NCI-H1694 treated with DMSO at 0.1 percent for 48 hours (cell line): ENCODE results near the gene ANXA3.

Experiments used
- DNase-seq: peaks from one replicate; lab custom pipeline; 2025; lab: John Stamatoyannopoulos, UW

The ANXA3 gene

GRCh38 chr4:78611215-78611558 lies 59.6 kb downstream of the ANXA3 start:
- no peak for DNase-seq

DNA sequence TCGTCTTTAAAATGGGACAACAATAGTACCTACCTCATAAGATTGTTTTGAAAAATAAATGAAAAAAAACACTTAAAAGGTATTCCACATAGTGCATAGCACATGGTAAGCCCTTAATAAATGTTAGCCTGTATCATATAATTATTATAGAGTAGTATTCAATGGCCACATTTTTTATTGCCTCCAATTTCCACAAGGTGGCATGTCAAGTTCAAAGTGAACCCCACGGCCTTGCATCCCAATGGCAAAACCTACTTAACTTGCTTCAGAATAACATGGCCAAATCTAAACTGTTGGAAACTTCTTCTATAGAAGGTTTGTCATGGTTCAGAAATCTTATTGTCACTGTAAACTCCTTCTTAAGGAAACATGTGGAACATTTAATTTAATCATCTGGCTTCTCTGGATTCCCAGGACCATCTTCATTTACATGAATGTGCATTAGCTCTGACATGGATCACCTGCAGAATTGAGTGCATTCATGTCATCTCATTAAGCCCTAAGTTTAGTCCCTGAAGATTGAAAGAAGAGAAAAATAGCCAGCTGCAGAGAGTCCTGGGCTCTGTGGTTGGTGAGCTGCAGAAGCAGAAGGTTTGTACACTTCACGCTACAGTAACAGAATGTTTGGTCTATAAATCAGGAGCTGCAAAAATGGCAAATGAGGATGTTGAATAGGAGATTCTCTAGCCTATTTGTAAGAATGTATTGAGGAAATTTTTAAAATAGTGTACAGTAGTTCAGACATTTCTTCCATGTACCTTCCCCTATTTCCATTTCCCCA lies 61.0 kb downstream of the ANXA3 start:
- DNase-seq = peak; percentile 17

DNA sequence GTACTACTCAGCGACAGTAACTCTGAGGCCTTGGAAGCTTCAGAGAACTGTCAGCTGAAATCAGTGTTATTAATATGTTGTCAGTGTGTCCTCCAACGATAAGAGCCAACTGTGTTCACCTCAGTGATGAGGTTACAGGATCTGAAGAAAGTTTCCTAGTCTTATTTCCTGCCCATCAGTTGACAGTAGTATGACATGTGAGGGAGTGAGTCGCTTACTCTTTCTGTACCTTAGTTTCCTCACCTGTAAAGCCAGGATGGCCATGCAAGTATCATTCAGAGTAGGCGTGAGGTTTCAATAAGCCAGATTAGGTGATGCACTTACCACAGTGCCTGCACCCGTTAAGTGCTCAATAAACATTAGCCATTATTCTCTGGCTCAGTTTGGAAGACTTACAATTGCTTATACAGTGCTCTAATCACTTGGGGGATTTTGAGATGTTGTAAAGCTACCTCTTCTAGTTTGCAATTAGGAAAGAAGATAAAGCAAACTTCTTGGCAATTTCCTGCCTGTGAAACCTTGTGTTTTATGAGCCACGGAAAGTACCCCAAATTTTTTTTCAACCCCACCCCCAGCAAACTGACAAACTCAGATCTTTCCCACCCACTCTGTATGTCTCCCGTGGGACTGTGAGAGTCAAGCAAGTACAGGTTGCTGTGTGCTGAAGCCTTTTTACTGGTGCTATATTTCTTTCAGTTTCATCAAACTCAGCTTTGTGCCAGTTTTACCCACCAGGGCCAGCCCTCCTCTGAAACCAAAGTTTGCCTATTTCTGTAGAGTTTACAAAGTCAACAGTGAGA lies 62.2 kb downstream of the ANXA3 start:
- DNase-seq = no peak

- DNase-seq = no peak
Measured at GRCh38 chr4:78616046-78616498, 64.5 kb downstream of the ANXA3 start.

DNA sequence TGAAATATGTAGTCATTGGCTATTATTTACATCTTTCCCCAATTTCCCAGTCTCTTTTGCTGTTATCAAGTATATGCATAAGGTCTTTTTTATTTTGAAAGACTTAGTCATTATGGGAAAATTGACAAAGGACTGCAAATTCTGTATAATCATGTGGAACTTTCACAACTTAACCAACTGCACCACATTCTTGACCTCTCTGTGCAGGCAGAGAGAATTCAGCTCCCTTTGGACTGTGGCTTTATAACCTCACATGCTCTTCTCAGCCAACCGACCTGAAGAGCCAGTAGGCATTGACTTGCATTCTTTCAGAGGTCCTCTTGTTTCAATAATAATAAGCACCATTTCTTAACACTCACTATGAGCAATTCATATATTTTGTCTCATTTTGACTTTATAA lies 66.9 kb downstream of the ANXA3 start:
- no peak for DNase-seq

DNA sequence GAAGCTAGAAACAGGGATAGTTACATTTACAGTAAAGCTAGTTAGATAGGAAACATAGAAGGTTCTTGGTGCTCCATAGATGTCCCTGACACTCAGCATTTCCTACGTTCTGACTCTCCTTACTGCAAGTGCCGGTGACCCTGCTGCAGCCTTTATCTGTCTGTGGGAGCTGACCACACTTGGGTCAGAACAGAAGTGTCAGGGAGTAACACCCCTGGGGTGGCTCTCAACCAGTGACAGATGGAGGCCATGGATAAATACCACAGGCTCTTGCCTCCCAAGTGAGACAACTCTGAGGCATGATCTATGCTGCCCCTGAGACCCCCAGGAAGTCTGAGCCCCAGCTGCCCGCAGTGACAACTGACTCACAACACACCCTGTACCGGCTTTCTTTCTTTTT lies 69.8 kb downstream of the ANXA3 start:
- DNase-seq = no peak

- DNase-seq = no peak
Measured at GRCh38 chr4:78622253-78622979, 70.8 kb downstream of the ANXA3 start.

- no peak for DNase-seq
Measured at GRCh38 chr4:78624048-78624447, 72.5 kb downstream of the ANXA3 start.

DNA sequence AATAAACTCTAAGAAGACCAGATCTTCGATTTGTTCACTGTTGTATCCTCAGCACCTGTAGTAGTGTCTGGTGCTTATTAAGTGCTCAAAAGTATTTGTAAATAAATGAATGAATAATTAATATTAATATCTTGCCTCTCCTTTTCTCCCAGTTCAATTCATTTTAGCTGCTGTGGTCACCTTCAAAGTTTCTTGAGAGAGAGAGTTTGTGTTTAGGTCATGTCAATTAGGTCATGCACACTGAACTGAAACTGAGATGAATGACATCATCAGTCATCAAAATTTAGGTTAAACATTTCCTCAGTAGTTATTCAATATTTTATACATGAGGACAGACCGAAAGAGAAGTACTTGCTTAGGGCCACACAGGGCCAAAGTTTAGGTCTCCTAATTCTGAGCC lies 73.5 kb downstream of the ANXA3 start:
- no peak for DNase-seq

- no peak for DNase-seq
Measured at GRCh38 chr4:78627046-78627965, 75.7 kb downstream of the ANXA3 start.

- DNase-seq = no peak
Measured at GRCh38 chr4:78627966-78628678, 76.6 kb downstream of the ANXA3 start.

DNA sequence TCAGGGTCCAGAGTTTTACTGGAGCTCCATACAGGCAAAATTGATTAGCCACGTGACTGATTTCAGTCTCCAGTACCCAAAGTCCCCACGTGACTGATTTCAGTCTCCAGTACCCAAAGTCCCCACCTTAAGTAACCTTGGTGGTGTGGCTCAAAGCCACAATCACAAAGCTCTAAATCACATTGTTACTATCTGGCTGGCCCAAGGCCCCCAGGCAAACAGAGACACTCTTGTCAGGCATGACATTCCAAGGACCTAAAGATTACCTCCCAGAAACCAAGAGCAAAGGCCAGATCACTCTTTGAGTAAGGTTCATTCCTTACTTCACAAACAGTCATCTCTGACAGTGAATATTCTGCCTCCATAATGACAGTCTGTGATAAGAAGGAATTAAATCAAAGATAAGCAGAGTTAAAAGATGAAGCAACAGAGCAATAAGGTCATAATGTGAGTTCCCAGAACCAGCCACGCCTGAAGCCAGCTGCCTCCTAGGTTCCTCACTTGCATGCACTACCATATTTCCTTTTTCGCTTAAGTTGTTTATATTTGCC lies 78.5 kb downstream of the ANXA3 start:
- no peak for DNase-seq

- no peak for DNase-seq
Measured at GRCh38 chr4:78630615-78631014, 79.0 kb downstream of the ANXA3 start.

GRCh38 chr4:78634011-78634664 lies 82.6 kb downstream of the ANXA3 start:
- DNase-seq = no peak

- DNase-seq = no peak
Measured at GRCh38 chr4:78638337-78639172, 87.0 kb downstream of the ANXA3 start.

- DNase-seq = no peak
Measured at GRCh38 chr4:78640714-78641113, 89.1 kb downstream of the ANXA3 start.

- no peak for DNase-seq
Measured at GRCh38 chr4:78642934-78643333, 91.4 kb downstream of the ANXA3 start.

- no peak for DNase-seq
Measured at GRCh38 chr4:78644063-78644691, 92.6 kb downstream of the ANXA3 start.
